A673 (cell line): ENCODE results near the gene ARHGEF2.

Experiments
- CTCF ChIP-seq: fragments of 300-800, 200-600 bp; sonication (generic); conservative IDR thresholded peaks from 2 replicates; pipeline ENCODE4 v1.5.1; 2017; ENCODE audit warnings: low read depth, mild to moderate bottlenecking, antibody characterized with exemption, low read length, moderate library complexity, mixed read lengths
- EZH2 ChIP-seq: fragments of 200-600 bp; sonication (generic); IDR thresholded peaks from 2 replicates; pipeline ENCODE4 v1.6.1; 2017; ENCODE audit warnings: borderline replicate concordance, low read depth, mild to moderate bottlenecking, mixed read lengths, antibody characterized with exemption, low read length; ENCODE audit not compliant: poor library complexity, severe bottlenecking

GRCh38 chr1:155947292-155947691 is 31.1 kb downstream of the ARHGEF2 start:
- TF ChIP-seq CTCF (no peak), EZH2 (no peak)
